Gastrocnemius medialis (tissue), 4 donors: Measurements from ENCODE around the gene RFX5. TPM values are rescaled to one million over a fixed set of nuclear protein-coding genes. Genes with fewer than 3 reads are reported as not detected.
A peak's percentile ranks its signal among the peaks of the same experiment; 100 is the strongest.

Experiments used
- ATAC-seq, 2 donors: fragments of 150-250 bp; one replicate each; pipeline ENCODE4 v1.9.1; 2016
- DNase-seq, 2 donors: peaks; one replicate each; pipeline ENCODE4 v3.0.0-alpha.2; 2019
- H3K27ac ChIP-seq, 4 donors: fragments of 200-600 bp; sonication (generic); 1 replicate in 1 of 4; 2 replicates in 3 of 4; pipeline ENCODE4 v1.5.1; 2016 to 2018; ENCODE audit warnings: mild to moderate bottlenecking in 2 of 4, moderate library complexity in 1 of 4
- H3K27me3 ChIP-seq, 3 donors: fragments of 200-600 bp; sonication (generic) in 2 of 3; 1 replicate in 1 of 3; 2 replicates in 2 of 3; pipeline versions ENCODE4 v1.5.1 to v1.6.0; 2016 to 2019; ENCODE audit warnings: mild to moderate bottlenecking in 1 of 3, moderate library complexity in 1 of 3
- H3K36me3 ChIP-seq, 2 donors: fragments of 200-600 bp; sonication (generic) in 1 of 2; one replicate each; pipeline ENCODE4 v1.5.1; 2017 to 2018
- H3K4me1 ChIP-seq, 2 donors: fragments of 200-600 bp; sonication (generic) in 1 of 2; one replicate each; pipeline ENCODE4 v1.5.1; 2016 to 2017; ENCODE audit warnings: mild to moderate bottlenecking in 2 of 2
- H3K4me3 ChIP-seq, 4 donors: fragments of 200-600 bp; sonication (generic) in 3 of 4; 1 replicate in 1 of 4; 2 replicates in 3 of 4; pipeline ENCODE4 v1.5.1; 2016 to 2019; ENCODE audit warnings: mild to moderate bottlenecking in 2 of 4
- H3K9me3 ChIP-seq, 3 donors: fragments of 200-600 bp; sonication (generic) in 2 of 3; 1 replicate in 1 of 3; 2 replicates in 2 of 3; pipeline ENCODE4 v1.5.1; 2016 to 2019
- CTCF ChIP-seq, 5 experiments: fragments of 450-650 bp in 3 of 5; fragments of 200-600 bp in 2 of 5; sonication (generic) in 2 of 5; IDR thresholded peaks in 4 of 5; conservative IDR thresholded peaks in 1 of 5; 1 replicate in 4 of 5; 2 replicates in 1 of 5; pipeline ENCODE4 v1.5.1; 2016 to 2019; ENCODE audit warnings: antibody characterized with exemption in 5 of 5, mild to moderate bottlenecking in 3 of 5, moderate library complexity in 3 of 5
- POLR2A ChIP-seq, 2 donors: fragments of 450-650 bp; IDR thresholded peaks; one replicate each; pipeline ENCODE4 v1.6.1; 2017; ENCODE audit warnings: antibody characterized with exemption in 2 of 2, mild to moderate bottlenecking in 2 of 2, moderate library complexity in 2 of 2
- in situ Hi-C, 4 donors: fragments of 200-750 bp; cut with MboI; loops; one replicate each; pipeline versions ENCODE4 v1.15.0 to v1.8.0; 2017; ENCODE audit warnings: low sequenced_read_pairs in 4 of 4
- intact Hi-C: fragments of 100-400 bp; cut with DNase I; formaldehyde crosslinking; loops from one replicate; pipeline ENCODE4 v1.15.1; 2023; ENCODE audit warnings: low total_unique reads
- total RNA-seq, 4 donors: library from RNA; depleted of rRNA; stranded (reverse); fragments of >200 nt; gene quantifications; one replicate each; pipeline versions ENCODE4 v1.1.0 to v1.2.3, GENCODE V29; 2016

The RFX5 gene
- total RNA-seq, 4 donors from 2014 or later, result 11.4 to 24.0 (median 20.6) TPM

GRCh38 chr1:151369302-151369610 lies 22.2 kb upstream of the RFX5 start:
- Histone ChIP-seq H3K27me3 (no peaks in the 10 kb centered on the region), H3K27ac (peak overlapping the region in 3 of 4 donors; percentile 79 to 85 (median 82)), H3K4me1 (peaks cover 40 to 54% of the 10 kb centered on the region in 2 donors), H3K4me3 (no peak overlapping the region), H3K9me3 (no peaks in the 10 kb centered on the region), H3K36me3 (peaks cover 0 to 30% of the 10 kb centered on the region in 2 donors)
- DNase-seq (no peak), ATAC-seq (no peak)
- TF ChIP-seq POLR2A (IDR thresholded peaks at IDR 0.05) (no peak), CTCF (IDR thresholded peaks at IDR 0.05 in 4 of 5, conservative IDR thresholded peaks at IDR 0.05 in 1 of 5) (no peak)
- in situ Hi-C loops, result no loop called here
- intact Hi-C loops, result no loop called here

GRCh38 chr1:151368393-151369301 lies 21.6 kb upstream of the RFX5 start:
- intact Hi-C loops (no loop called here), in situ Hi-C loops (no loop called here)
- Histone ChIP-seq H3K9me3 (no peaks in the 10 kb centered on the region), H3K36me3 (peaks cover 0 to 36% of the 10 kb centered on the region in 2 donors), H3K4me1 (peaks cover 40 to 54% of the 10 kb centered on the region in 2 donors), H3K4me3 (no peak overlapping the region), H3K27ac (peak overlapping the region; percentile 40 to 85 (median 67)), H3K27me3 (no peaks in the 10 kb centered on the region)
- no peak for TF ChIP-seq POLR2A (IDR thresholded peaks at IDR 0.05)
- TF ChIP-seq CTCF (IDR thresholded peaks at IDR 0.05 in 4 of 5, conservative IDR thresholded peaks at IDR 0.05 in 1 of 5), result no peak
- ATAC-seq, result no peak
- DNase-seq, result no peak

GRCh38 chr1:151367658-151368392 lies 20.8 kb upstream of the RFX5 start:
- H3K27me3 ChIP-seq, result no peaks in the 10 kb centered on the region
- intact Hi-C loops (no loop called here), in situ Hi-C loops (no loop called here)
- peaks cover 40 to 51% of the 10 kb centered on the region in 2 donors for H3K4me1 ChIP-seq
- H3K27ac ChIP-seq, result peak overlapping the region; percentile 40 to 85 (median 67)
- ATAC-seq, result no peak
- peaks cover 0 to 39% of the 10 kb centered on the region in 2 donors for H3K36me3 ChIP-seq
- H3K4me3 ChIP-seq, result no peak overlapping the region
- no peak for DNase-seq
- no peaks in the 10 kb centered on the region for H3K9me3 ChIP-seq
- no peak for TF ChIP-seq POLR2A (IDR thresholded peaks at IDR 0.05)
- no peak for TF ChIP-seq CTCF (IDR thresholded peaks at IDR 0.05 in 4 of 5, conservative IDR thresholded peaks at IDR 0.05 in 1 of 5)

GRCh38 chr1:151364996-151365395 lies 17.9 kb upstream of the RFX5 start:
- intact Hi-C loops (no loop called here), in situ Hi-C loops (no loop called here)
- H3K36me3 ChIP-seq, result peaks cover 0 to 39% of the 10 kb centered on the region in 2 donors

More at GRCh38 chr1:151364996-151365395, 17.9 kb upstream of the RFX5 start:
- no peak for TF ChIP-seq CTCF (IDR thresholded peaks at IDR 0.05 in 4 of 5, conservative IDR thresholded peaks at IDR 0.05 in 1 of 5)
- no peak for DNase-seq
- Histone ChIP-seq H3K4me1 (peaks cover 17 to 23% of the 10 kb centered on the region in 2 donors), H3K27me3 (no peaks in the 10 kb centered on the region), H3K4me3 (no peak overlapping the region), H3K27ac (no peak overlapping the region), H3K9me3 (no peaks in the 10 kb centered on the region)
- no peak for ATAC-seq
